ENCODE results near the gene STEAP3. TPM values are rescaled to one million over a fixed set of nuclear protein-coding genes. Genes with fewer than 3 reads are reported as not detected.

Gene STEAP3
- total RNA-seq, 1 donor from 2014 or later = 38.8 TPM

DNA sequence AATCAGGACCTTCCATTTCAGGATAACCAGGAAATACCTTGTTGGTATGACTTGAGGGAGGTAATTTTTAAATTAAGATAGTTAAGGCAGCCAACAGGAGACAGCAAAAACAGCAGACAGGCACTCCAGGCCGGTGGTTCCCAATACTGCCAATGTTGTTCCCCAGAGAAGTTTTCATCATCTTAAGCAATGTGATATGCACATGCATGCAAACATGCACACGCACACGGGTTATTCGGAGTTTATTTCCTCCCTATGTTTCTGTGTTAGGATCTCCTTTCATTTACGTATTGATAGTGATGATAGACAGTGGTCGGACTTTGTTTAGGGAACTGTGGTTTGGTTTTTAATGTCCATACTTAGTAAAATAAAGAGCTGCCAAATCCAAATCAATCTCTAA is 55.3 kb downstream of the STEAP3 start:
- H3K36me3 ChIP-seq (ENCODE audit: control insufficient read depth, insufficient read depth, low read length) = no peaks in the 10 kb centered on the region
- TF ChIP-seq, protein P1, sequence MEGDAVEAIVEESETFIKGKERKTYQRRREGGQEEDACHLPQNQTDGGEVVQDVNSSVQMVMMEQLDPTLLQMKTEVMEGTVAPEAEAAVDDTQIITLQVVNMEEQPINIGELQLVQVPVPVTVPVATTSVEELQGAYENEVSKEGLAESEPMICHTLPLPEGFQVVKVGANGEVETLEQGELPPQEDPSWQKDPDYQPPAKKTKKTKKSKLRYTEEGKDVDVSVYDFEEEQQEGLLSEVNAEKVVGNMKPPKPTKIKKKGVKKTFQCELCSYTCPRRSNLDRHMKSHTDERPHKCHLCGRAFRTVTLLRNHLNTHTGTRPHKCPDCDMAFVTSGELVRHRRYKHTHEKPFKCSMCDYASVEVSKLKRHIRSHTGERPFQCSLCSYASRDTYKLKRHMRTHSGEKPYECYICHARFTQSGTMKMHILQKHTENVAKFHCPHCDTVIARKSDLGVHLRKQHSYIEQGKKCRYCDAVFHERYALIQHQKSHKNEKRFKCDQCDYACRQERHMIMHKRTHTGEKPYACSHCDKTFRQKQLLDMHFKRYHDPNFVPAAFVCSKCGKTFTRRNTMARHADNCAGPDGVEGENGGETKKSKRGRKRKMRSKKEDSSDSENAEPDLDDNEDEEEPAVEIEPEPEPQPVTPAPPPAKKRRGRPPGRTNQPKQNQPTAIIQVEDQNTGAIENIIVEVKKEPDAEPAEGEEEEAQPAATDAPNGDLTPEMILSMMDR (IDR thresholded peaks at IDR 0.05; ENCODE audit: insufficient read depth, low read length, poor library complexity, severe bottlenecking) = no peak

DNA sequence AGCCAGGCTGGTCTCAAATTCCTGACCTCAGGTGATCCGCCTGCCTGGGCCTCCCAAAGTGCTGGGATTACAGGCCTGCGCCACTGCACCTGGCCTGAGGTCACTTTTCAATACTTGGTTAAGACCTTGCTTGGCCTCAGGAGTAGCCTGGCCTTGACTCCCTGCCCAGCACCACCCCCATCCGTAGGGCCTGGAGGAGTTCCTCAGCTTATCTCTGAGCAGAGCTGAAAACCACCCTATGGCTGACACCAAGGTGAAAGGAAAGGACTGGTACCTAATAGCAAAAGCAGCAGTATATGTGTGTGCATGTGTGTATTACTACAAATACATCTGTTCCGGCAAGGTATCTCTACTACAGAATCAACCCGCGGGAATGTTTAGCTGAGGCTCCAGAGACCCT is 56.0 kb downstream of the STEAP3 start:
- TF ChIP-seq, protein P1 (IDR thresholded peaks at IDR 0.05; ENCODE audit: insufficient read depth, low read length, poor library complexity, severe bottlenecking) = no peak
- no peak for DNase-seq (ENCODE audit: low read depth)
- Histone ChIP-seq H3K36me3 (ENCODE audit: control insufficient read depth, insufficient read depth, low read length) (no peaks in the 10 kb centered on the region), H3K27me3 (ENCODE audit: control insufficient read depth, insufficient read depth, low read length) (no peaks in the 10 kb centered on the region), H3K4me3 (ENCODE audit: low read depth, low read length) (no peak overlapping the region)

More for the DNA sequence above, 55.3 kb downstream of the STEAP3 start:
- H3K4me3 ChIP-seq (ENCODE audit: low read depth, low read length) = no peak overlapping the region
- no peaks in the 10 kb centered on the region for H3K27me3 ChIP-seq (ENCODE audit: control insufficient read depth, insufficient read depth, low read length)
- DNase-seq (ENCODE audit: low read depth) = no peak

DNA sequence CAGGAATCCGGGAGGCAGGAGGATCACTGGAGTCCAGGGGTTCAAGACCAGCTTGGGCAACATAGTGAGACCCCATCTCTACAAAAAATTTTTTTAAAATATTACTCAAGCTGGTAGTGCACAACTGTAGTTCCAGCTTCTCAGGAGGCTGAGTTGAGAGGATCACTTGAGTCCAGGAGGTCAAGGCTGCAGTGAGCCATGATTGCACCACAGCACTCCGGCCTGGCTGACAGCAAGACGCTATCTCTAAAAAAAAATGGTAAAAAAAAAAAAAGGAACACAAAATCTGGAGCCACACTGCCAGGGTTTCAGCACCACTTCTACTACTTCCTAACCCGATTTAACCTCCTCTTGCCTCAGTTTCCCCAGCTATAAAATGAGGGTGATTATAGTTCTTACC is 57.0 kb downstream of the STEAP3 start:
- TF ChIP-seq, protein P1 (IDR thresholded peaks at IDR 0.05; ENCODE audit: insufficient read depth, low read length, poor library complexity, severe bottlenecking) = no peak
- Histone ChIP-seq H3K4me3 (ENCODE audit: low read depth, low read length) (no peak overlapping the region), H3K27me3 (ENCODE audit: control insufficient read depth, insufficient read depth, low read length) (no peaks in the 10 kb centered on the region), H3K36me3 (ENCODE audit: control insufficient read depth, insufficient read depth, low read length) (no peaks in the 10 kb centered on the region)
- DNase-seq (ENCODE audit: low read depth) = no peak

DNA sequence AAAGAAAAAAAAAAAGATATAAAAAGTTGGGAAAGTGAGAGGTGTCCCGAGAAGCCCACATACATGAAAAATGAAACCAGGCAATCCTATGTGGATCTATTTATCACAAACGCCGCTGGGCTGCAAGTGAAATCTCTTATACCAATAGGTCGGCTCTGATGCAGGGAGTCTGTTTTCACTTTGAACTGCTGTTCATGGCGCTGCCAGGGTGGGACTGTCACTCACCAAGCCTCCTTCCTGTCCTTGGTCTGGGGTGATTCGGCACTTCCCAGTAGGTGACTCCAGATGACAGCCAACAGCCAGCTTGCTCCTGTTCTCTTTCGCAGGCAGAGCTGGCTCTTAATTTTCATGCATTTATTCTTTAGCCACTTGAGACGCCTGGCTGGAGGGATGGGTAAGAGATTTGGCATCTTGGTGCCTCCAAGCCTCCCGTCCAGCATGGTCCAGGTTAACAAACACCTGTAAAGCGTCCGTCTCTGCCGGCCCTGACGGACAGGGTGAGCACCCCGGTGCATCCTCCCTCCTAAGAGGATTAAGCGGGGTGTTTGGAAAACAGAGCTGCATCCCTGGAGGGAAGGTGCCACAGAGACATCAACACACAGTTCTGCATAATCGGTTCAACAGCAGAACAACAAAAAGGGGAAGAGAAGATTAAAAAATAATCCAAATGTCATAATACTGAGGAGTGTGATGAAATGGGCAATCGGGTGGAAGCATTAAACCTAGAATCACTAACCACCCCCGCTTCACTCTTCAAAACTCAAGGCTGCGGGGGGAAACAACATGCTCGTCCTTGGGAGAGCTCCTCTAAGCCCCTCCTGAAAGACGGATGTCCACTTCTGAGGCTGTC is 58.7 kb downstream of the STEAP3 start:
- no peaks in the 10 kb centered on the region for H3K36me3 ChIP-seq (ENCODE audit: control insufficient read depth, insufficient read depth, low read length)
- H3K27me3 ChIP-seq (ENCODE audit: control insufficient read depth, insufficient read depth, low read length) = no peaks in the 10 kb centered on the region
- no peak overlapping the region for H3K4me3 ChIP-seq (ENCODE audit: low read depth, low read length)
- TF ChIP-seq, protein P1 (IDR thresholded peaks at IDR 0.05; ENCODE audit: insufficient read depth, low read length, poor library complexity, severe bottlenecking) = no peak
- DNase-seq (ENCODE audit: low read depth) = no peak

DNA sequence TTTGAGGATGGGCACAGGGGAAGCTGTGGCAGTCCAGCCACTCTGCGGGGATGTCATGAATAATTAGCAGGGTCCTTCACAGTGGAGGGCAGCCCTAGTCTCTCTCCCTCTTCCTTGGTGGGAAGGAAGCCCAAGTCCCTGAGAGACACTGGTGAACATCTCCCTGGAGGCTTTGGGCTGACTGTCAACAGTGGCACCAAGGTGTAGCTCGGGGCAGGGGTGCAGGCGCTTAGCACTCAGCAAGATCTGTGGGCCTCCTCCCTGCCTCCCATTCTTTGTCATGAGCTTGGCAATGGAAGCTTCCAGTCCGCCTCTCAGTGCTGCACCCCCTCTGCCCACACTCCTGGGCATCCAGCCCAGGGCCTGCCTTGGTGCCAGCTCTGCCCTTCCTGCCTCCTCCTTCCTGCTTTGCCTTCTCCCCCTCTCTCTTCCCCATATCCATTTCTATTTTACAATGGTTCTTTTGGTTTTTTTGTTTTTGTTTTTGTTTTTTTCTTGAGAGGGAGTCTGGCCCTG is 59.4 kb downstream of the STEAP3 start:
- H3K36me3 ChIP-seq (ENCODE audit: control insufficient read depth, insufficient read depth, low read length) = no peaks in the 10 kb centered on the region
- H3K4me3 ChIP-seq (ENCODE audit: low read depth, low read length) = no peak overlapping the region
- no peaks in the 10 kb centered on the region for H3K27me3 ChIP-seq (ENCODE audit: control insufficient read depth, insufficient read depth, low read length)
- TF ChIP-seq, protein P1 (IDR thresholded peaks at IDR 0.05; ENCODE audit: insufficient read depth, low read length, poor library complexity, severe bottlenecking) = no peak
- no peak for DNase-seq (ENCODE audit: low read depth)
